IPS-20b (cell line): ENCODE results near the gene CEP131.

Experiments used
- H3K27ac ChIP-seq: one replicate; pipeline ENCODE4 v1.5.1; 2013; ENCODE audit warnings: low read length
- H3K27me3 ChIP-seq: 2 replicates; pipeline ENCODE4 v1.6.1; 2013; ENCODE audit warnings: mild to moderate bottlenecking, low read length, inconsistent platforms; ENCODE audit not compliant: insufficient read depth
- H3K36me3 ChIP-seq: 2 replicates; pipeline ENCODE4 v1.6.1; 2013; ENCODE audit warnings: low read depth, mild to moderate bottlenecking, inconsistent platforms, low read length, moderate library complexity; ENCODE audit not compliant: insufficient read depth
- H3K4me1 ChIP-seq: 2 replicates; pipeline ENCODE4 v1.6.1; 2013; ENCODE audit warnings: mild to moderate bottlenecking, control low read depth, inconsistent platforms, low read length, moderate library complexity; ENCODE audit not compliant: insufficient read depth
- H3K4me3 ChIP-seq: 2 replicates; pipeline ENCODE4 v1.5.1; 2013; ENCODE audit warnings: mild to moderate bottlenecking, low read length, inconsistent platforms
- H3K9ac ChIP-seq: 2 replicates; pipeline ENCODE4 v1.6.1; 2013; ENCODE audit warnings: low read depth, mild to moderate bottlenecking, inconsistent platforms, low read length, moderate library complexity
- H3K9me3 ChIP-seq: 2 replicates; pipeline ENCODE4 v1.6.1; 2013; ENCODE audit warnings: mild to moderate bottlenecking, low read depth, low read length, inconsistent platforms; ENCODE audit not compliant: insufficient read depth

CEP131 gene

DNA sequence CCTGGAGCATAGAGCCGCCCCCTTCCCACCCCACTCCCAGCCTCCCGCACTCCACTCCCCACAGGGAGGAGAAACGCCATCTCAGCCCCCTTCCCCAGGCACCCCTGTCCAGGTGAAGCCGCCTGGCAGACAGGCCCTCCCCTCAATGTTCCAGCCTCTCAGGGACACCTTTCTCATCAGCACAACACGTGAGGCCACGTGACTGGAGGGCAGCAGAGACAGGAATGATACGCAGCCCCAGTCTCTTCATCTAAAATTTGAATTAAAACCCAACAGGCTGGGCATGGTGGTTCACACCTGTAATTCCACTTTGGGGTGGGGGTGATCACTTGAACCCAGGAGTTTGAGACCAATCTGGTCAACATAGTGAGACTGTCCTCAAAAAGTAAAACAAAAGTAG lies 36.6 kb downstream of the CEP131 start:
- no peak overlapping the region for H3K9ac ChIP-seq
- no peaks in the 10 kb centered on the region for H3K9me3 ChIP-seq

DNA sequence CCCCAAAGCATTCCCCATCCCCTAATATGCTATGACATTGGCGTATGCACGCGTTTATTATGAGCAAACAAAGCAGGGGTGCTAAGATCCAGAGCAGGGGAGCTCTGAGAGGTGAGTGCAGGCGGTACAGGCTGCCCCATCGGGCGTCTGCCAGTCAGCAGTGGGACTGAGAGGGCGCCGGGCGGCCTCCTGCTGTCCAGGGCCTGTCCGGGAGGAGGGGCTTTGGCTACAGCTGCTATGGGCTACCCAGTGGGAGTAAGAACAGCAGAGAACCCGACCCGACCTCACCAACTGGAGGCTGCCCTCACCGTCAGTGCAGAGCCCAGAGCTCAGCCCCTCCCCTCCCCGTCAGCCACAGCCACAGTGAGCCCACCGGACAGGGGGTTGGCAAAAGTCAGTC lies 38.2 kb downstream of the CEP131 start:
- Histone ChIP-seq H3K4me1 (no peaks in the 10 kb centered on the region), H3K9me3 (no peaks in the 10 kb centered on the region), H3K36me3 (0 out of 2 replicates have a peak, but pooled peaks cover 2% of the 10 kb centered on the region), H3K9ac (no peak overlapping the region), H3K27me3 (no peaks in the 10 kb centered on the region), H3K4me3 (no peak overlapping the region), H3K27ac (no peak overlapping the region)

More for the DNA sequence above, 36.6 kb downstream of the CEP131 start:
- Histone ChIP-seq H3K4me1 (no peaks in the 10 kb centered on the region), H3K4me3 (no peak overlapping the region), H3K27me3 (no peaks in the 10 kb centered on the region), H3K27ac (no peak overlapping the region), H3K36me3 (0 out of 2 replicates have a peak, but pooled peaks cover 4% of the 10 kb centered on the region)

DNA sequence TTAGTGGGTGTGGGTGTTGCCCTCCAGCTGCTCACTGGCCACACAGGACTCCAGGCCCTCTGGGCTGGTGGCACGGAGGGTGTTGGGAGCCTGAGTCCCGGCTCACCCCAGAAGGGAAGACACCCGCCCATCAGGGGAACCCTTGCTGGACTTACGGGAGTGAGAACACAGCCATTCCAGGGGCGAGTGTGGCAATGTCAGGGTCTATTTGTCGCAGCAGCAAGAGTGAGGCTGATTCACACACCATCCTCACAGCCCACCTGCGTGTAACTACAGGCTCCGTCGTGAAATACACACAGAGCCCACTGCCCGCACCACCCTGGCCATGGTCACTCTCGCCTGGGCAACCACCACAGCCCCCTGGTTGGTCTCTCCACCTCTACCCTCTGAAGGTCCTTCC lies 39.0 kb downstream of the CEP131 start:
- Histone ChIP-seq H3K36me3 (no peaks in the 10 kb centered on the region), H3K4me3 (no peak overlapping the region), H3K4me1 (no peaks in the 10 kb centered on the region), H3K27ac (no peak overlapping the region), H3K27me3 (no peaks in the 10 kb centered on the region), H3K9ac (no peak overlapping the region), H3K9me3 (no peaks in the 10 kb centered on the region)

DNA sequence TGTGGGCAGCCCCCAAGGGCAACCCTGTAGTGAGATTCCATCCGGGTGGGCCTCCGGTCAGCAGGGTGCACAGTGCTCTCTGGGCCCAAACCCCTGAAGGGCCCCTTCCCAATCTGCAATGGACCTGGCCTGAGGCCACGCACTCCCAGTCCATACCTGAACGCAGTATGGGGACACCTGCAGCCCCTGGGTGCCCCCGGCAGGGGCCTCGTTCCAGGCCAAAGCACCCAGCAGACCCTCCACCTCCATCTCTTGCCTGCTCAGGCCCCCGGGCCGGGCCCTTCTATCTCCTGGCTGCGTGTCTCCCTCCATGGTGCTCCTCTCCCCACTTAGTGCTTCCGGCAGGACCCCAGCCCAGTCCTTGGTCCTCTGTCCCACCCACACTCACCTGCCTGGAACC lies 39.4 kb downstream of the CEP131 start:
- no peaks in the 10 kb centered on the region for H3K36me3 ChIP-seq
- no peaks in the 10 kb centered on the region for H3K4me1 ChIP-seq
- no peak overlapping the region for H3K27ac ChIP-seq
- no peaks in the 10 kb centered on the region for H3K27me3 ChIP-seq
- no peak overlapping the region for H3K4me3 ChIP-seq
- H3K9ac ChIP-seq, result no peak overlapping the region
- H3K9me3 ChIP-seq, result no peaks in the 10 kb centered on the region

DNA sequence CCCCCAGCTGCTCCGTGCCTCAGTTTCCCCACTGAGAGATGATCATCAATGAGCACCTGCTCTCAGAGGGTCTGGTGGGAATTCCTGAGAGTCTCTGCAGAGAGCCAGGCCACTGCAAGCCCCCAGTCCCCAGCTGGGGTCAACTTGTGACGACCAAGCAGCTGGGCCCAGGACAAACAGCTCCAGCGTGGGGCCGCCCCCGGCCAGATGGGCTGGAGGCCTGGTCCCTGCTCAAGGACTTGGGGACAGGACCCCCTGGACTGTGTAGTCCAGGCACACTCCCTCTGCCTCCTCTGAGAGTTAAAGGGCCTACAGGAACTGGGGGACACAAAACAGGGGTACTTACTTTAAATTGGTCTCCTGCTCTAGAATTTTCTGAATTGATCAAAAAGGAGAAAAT lies 40.2 kb downstream of the CEP131 start:
- Histone ChIP-seq H3K4me1 (no peaks in the 10 kb centered on the region), H3K9me3 (no peaks in the 10 kb centered on the region), H3K4me3 (no peak overlapping the region), H3K36me3 (no peaks in the 10 kb centered on the region), H3K27me3 (no peaks in the 10 kb centered on the region), H3K27ac (no peak overlapping the region), H3K9ac (no peak overlapping the region)

DNA sequence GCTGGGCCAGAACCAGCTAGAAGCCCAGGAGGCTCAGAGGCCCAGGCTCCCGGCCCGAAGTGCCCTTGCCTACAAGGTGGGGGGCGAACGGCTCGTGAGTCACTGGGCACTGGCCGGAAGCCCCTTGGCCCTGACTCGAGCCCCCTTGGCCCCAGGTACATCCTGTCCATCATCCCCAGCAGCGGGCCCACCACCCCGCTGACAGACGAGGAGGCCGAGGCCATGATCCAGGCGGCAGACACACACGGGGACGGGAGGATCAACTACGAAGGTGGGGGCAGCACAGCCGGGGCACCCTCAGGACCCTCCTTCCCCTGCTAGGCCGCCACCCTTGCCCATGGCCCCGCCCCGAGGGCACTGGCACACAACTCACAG lies 41.0 kb downstream of the CEP131 start:
- Histone ChIP-seq H3K9ac (no peak overlapping the region), H3K27ac (no peak overlapping the region), H3K36me3 (no peaks in the 10 kb centered on the region), H3K4me3 (no peak overlapping the region), H3K9me3 (no peaks in the 10 kb centered on the region), H3K4me1 (no peaks in the 10 kb centered on the region), H3K27me3 (no peaks in the 10 kb centered on the region)

DNA sequence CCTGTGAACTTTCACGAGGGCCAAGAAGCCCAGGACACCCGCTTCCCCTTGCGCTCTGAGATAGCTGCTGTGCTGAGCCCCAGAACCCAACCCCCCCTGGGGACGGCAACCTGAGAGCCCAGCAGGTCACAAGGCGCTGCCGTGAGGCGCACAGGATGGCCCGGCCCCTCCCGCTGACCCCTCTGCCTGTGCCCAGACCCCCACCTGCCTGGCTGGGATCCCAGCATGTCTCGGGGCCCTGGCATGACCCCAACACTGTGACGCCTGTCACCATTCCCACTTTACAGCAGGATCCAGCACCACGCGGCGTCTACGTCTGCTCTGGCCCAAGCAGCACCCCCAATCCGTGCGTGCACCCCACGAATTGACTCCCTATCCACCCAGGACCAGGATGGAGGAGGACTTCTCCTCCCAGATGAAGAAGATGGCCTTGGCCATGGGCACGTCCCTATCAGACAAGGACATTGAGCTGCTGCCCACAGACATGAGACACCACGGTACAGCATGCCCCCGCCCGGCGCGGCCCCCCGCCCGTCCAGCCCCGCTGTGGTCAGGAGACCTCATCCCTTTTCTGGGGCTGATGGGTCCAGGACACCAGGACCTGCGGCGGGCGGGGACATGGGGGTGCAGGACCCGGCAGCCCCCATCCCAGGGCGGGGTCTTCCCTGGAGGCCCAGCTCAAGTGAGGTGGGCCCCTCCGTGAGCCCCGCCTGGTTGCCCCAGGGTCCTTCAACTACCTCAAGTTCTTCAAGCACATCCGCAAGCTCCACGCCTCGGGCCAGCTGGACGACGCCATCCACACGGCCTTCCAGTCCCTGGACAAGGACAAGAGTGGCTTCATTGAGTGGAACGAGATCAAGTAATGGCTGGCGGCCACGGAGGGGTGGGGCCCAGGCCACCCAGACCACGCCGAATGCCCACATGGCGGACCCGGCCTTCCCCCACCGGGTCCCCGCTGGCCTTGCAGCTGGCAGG lies 41.6 kb downstream of the CEP131 start:
- H3K4me1 ChIP-seq, result no peaks in the 10 kb centered on the region
- H3K4me3 ChIP-seq, result no peak overlapping the region
- H3K36me3 ChIP-seq, result no peaks in the 10 kb centered on the region
- no peaks in the 10 kb centered on the region for H3K9me3 ChIP-seq
- H3K27me3 ChIP-seq, result no peaks in the 10 kb centered on the region
- H3K27ac ChIP-seq, result no peak overlapping the region
- H3K9ac ChIP-seq, result no peak overlapping the region

DNA sequence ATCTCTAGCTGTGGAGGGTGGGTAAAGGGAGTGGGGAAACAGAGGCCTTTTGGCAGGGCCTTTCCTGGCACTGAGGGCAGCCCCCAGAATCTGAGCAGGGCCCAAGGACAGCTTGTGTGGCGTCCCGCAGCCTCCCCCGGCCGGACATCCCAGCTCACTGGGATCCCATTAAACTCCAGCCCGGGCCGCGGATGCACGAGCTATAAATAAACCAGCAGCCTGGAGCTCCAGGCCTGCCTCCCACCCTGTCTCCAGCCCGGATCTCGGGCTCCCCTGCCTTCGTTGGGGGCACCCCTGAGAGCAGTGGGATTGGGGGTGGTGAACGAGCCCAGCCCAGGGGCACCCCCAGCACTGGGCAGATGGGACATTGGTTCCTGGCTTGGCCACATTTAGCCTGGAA lies 42.9 kb downstream of the CEP131 start:
- Histone ChIP-seq H3K36me3 (no peaks in the 10 kb centered on the region), H3K9me3 (no peaks in the 10 kb centered on the region), H3K9ac (no peak overlapping the region), H3K4me1 (no peaks in the 10 kb centered on the region), H3K27ac (no peak overlapping the region), H3K4me3 (no peak overlapping the region), H3K27me3 (no peaks in the 10 kb centered on the region)

DNA sequence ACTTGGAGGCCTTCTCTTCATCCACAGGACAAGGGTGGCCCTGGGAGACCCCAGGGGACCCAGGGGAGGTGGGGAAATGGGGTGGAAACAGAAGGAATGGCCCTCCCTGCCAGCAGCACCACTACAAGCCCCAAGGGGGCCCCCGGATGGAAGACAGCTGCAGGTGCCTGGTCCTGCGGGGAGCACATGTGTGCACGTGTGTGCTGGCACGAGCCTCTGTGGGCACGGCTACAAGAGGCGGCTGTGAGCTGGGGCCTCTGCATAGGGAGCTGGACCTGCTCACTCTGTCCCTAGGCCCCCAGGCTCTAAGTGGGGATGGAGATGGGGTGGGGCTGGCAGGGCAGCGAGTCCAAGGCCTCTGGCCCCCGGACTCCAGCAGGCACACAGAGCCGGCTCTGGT lies 43.5 kb downstream of the CEP131 start:
- Histone ChIP-seq H3K27ac (no peak overlapping the region), H3K36me3 (no peaks in the 10 kb centered on the region), H3K9me3 (no peaks in the 10 kb centered on the region), H3K4me1 (no peaks in the 10 kb centered on the region), H3K27me3 (no peaks in the 10 kb centered on the region), H3K4me3 (no peak overlapping the region), H3K9ac (no peak overlapping the region)

DNA sequence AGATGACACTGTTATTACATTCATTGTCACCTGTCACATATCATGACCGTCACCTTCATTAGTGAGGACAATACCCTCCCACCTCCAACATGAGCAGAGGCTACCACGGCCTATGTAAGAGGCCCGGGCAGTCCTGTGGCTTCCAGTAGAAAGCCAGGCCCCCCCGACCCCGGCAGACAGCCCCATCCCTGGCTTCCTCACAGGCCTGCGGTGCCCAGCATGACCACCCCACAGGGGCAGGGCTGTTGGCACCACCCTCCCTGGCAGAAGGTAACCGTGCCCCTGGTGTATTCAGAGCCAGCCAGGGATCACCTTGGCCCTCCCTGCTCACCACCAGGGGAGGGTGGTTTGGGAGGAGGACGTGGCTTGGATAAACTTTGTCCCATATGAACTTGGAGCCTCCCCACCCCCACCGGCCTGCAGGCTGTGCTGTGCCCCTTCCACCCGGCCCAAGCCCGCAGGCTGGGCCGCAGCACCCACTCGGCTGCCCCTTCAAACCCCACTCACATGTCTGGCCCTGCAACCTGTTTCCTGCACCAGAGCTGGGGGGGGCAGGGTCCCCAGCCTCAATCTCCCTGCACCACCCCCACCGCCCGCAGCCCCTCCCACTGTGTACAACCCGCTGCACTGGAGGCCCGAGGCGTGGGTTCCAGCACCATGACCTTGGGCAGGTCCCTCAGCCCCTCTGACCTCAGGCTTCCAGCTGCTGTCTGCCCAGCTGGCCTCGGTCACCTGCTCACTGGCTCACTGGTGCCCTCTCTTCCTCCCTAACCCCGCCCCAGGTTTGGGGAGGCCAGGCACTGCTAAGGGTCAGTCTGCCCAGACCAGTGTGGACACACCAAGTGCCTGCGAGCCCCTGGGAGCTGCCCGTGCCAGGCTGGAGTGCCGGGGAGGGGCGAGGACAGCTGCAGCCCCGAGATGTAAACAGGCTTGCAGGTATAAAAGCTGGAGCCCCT lies 44.4 kb downstream of the CEP131 start:
- H3K9ac ChIP-seq, result no peak overlapping the region
- H3K27me3 ChIP-seq, result no peaks in the 10 kb centered on the region
- H3K27ac ChIP-seq, result no peak overlapping the region
- H3K9me3 ChIP-seq, result no peaks in the 10 kb centered on the region
- H3K36me3 ChIP-seq, result no peaks in the 10 kb centered on the region
- H3K4me3 ChIP-seq, result no peak overlapping the region
- no peaks in the 10 kb centered on the region for H3K4me1 ChIP-seq

DNA sequence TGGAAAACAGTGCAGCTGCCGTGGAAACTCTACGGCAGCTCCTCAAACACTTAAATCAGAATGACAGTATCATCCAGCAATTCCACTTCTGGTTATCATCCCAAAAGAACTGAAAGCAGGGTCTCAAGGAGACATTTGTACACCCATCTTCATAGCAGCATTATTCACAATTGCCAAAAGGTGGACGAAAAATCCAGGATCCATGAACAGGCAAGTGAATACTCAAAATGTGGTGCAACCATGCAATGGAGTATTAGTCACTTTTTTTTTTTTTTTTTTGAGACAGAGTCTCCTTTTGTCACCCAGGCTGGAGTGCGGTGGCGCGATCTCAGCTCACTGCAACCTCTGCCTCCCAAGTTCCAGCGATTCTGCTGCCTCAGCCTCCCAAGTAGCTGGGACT lies 46.1 kb downstream of the CEP131 start:
- no peak overlapping the region for H3K4me3 ChIP-seq
- no peak overlapping the region for H3K27ac ChIP-seq
- H3K9ac ChIP-seq, result no peak overlapping the region
- no peaks in the 10 kb centered on the region for H3K27me3 ChIP-seq
- no peaks in the 10 kb centered on the region for H3K9me3 ChIP-seq
- H3K4me1 ChIP-seq, result no peaks in the 10 kb centered on the region
- H3K36me3 ChIP-seq, result no peaks in the 10 kb centered on the region
